DOHH2 (cell line): ENCODE results near the gene VAPA.

Experiments used
- H3F3A ChIP-seq: fragments of 200-600 bp; sonication (generic), shearing (Covaris generic); 2 replicates; pipeline ENCODE4 v1.6.0; 2016; ENCODE audit warnings: antibody characterized with exemption, mild to moderate bottlenecking; ENCODE audit not compliant: control insufficient read depth, insufficient read depth
- H3K27ac ChIP-seq: fragments of 200-600 bp; sonication (generic); 2 replicates; pipeline ENCODE4 v1.5.1; 2014; ENCODE audit warnings: low read depth, mild to moderate bottlenecking, low read length, moderate library complexity
- H3K27me3 ChIP-seq: fragments of 200-600 bp; sonication (generic); 2 replicates; pipeline ENCODE4 v1.6.1; 2014; ENCODE audit warnings: mild to moderate bottlenecking, low read length, mixed read lengths; ENCODE audit not compliant: control insufficient read depth
- H3K36me3 ChIP-seq: fragments of 200-600 bp; sonication (generic); 2 replicates; pipeline ENCODE4 v1.6.1; 2014; ENCODE audit warnings: mild to moderate bottlenecking, low read length, moderate library complexity, mixed read lengths; ENCODE audit not compliant: control insufficient read depth
- H3K4me1 ChIP-seq: fragments of 200-600 bp; sonication (generic); 2 replicates; pipeline ENCODE4 v1.6.1; 2014; ENCODE audit warnings: mild to moderate bottlenecking, low read length, mixed read lengths; ENCODE audit not compliant: control insufficient read depth
- H3K4me2 ChIP-seq: fragments of 200-600 bp; sonication (generic); 2 replicates; pipeline ENCODE4 v1.6.0; 2014; ENCODE audit warnings: mild to moderate bottlenecking, low read length, moderate library complexity
- H3K4me3 ChIP-seq: fragments of 200-600 bp; sonication (generic); 2 replicates; pipeline ENCODE4 v1.5.1; 2014; ENCODE audit warnings: mild to moderate bottlenecking, low read length, mixed read lengths
- H3K79me2 ChIP-seq: fragments of 200-600 bp; sonication (generic); 2 replicates; pipeline ENCODE4 v1.6.1; 2014; ENCODE audit warnings: mild to moderate bottlenecking, low read length, mixed read lengths; ENCODE audit not compliant: control insufficient read depth
- H3K9me2 ChIP-seq: fragments of 200-600 bp; sonication (generic); replicated peaks from 2 replicates; pipeline ENCODE4 v1.6.1; 2014; ENCODE audit warnings: mild to moderate bottlenecking, low read length, mixed read lengths; ENCODE audit not compliant: control insufficient read depth
- H3K9me3 ChIP-seq: fragments of 200-600 bp; sonication (generic); 2 replicates; pipeline ENCODE4 v1.6.1; 2014; ENCODE audit warnings: antibody characterized with exemption, low read length, mixed read lengths; ENCODE audit not compliant: control insufficient read depth, insufficient read depth
- H4K20me1 ChIP-seq: fragments of 200-600 bp; sonication (generic); 2 replicates; pipeline ENCODE4 v1.6.0; 2014; ENCODE audit warnings: low read depth, mild to moderate bottlenecking, antibody characterized with exemption, low read length, moderate library complexity; ENCODE audit not compliant: control insufficient read depth, insufficient read depth
- EZH2phosphoT487 ChIP-seq: fragments of 200-600 bp; sonication (generic); IDR thresholded peaks from 2 replicates; pipeline ENCODE4 v1.6.1; 2017; ENCODE audit warnings: borderline replicate concordance, mild to moderate bottlenecking, antibody characterized with exemption, low read length, moderate library complexity, mixed read lengths
- TF ChIP-seq, protein P1 (sequence below): fragments of 200-600 bp; sonication (generic); IDR thresholded peaks from one replicate; pipeline ENCODE4 v1.5.1; 2014; ENCODE audit warnings: antibody characterized with exemption, mild to moderate bottlenecking, low read depth, low read length; ENCODE audit not compliant: poor library complexity, severe bottlenecking

The VAPA gene

DNA sequence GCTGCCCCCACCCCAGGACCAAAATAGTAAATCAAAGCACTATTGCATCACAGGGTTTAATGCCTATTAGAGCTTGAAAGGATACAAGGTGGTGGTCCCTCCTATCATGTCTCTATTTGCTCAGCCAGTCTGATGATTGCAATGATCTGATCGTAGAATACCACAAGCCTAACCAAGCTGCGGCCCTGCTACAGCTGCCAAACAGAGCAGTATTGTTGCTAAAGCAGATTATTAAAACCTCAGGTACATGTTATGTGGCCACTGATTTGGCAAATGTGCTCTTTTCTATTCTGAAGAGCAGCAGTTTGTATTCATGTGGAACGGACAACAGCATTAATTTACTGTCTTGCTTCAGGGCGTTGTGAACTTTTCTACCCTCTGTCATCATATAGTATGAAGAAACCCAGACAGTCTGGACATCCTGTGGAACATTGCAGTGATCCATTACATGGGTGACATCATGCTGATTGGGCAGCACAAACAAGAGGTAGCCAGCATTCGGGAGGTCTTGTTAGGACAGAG lies 8.4 kb upstream of the VAPA start:
- H4K20me1 ChIP-seq = no peaks in the 10 kb centered on the region
- H3K79me2 ChIP-seq = no peaks in the 10 kb centered on the region
- TF ChIP-seq, protein P1, sequence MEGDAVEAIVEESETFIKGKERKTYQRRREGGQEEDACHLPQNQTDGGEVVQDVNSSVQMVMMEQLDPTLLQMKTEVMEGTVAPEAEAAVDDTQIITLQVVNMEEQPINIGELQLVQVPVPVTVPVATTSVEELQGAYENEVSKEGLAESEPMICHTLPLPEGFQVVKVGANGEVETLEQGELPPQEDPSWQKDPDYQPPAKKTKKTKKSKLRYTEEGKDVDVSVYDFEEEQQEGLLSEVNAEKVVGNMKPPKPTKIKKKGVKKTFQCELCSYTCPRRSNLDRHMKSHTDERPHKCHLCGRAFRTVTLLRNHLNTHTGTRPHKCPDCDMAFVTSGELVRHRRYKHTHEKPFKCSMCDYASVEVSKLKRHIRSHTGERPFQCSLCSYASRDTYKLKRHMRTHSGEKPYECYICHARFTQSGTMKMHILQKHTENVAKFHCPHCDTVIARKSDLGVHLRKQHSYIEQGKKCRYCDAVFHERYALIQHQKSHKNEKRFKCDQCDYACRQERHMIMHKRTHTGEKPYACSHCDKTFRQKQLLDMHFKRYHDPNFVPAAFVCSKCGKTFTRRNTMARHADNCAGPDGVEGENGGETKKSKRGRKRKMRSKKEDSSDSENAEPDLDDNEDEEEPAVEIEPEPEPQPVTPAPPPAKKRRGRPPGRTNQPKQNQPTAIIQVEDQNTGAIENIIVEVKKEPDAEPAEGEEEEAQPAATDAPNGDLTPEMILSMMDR = no peak
- no peak for TF ChIP-seq EZH2phosphoT487
- no peaks in the 10 kb centered on the region for H3K9me3 ChIP-seq
- peaks cover 5% of the 10 kb centered on the region; the same call in 1 of the 2 replicates for H3K27me3 ChIP-seq
- no peak overlapping the region for H3K4me3 ChIP-seq
- H3K4me2 ChIP-seq = no peak overlapping the region
- no peaks in the 10 kb centered on the region for H3F3A ChIP-seq
- no peaks in the 10 kb centered on the region for H3K9me2 ChIP-seq
- H3K27ac ChIP-seq = no peak overlapping the region
- H3K36me3 ChIP-seq = no peaks in the 10 kb centered on the region
- no peaks in the 10 kb centered on the region for H3K4me1 ChIP-seq

DNA sequence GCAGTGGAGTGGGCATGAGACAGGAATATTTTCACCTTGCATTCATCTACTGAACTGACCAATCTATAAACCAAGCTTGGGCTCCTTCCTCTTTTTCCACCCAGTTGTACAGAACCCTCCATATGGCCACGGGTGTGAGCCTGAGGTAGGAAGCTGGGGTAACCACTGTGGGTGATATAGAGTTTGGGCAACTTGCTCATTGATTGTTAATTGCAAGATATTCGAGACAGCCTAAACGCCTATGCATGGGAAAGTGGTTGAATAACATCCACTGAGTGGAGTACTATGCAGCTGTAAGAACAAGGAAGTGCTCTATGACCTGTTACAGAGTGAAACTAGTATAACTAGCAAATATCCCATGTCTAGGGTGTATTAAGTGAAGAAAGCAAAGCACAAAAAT lies 7.3 kb upstream of the VAPA start:
- H3K4me2 ChIP-seq = no peak overlapping the region
- H3K27me3 ChIP-seq = peaks cover 9% of the 10 kb centered on the region; the same call in 1 of the 2 replicates
- H3K9me3 ChIP-seq = no peaks in the 10 kb centered on the region

DNA sequence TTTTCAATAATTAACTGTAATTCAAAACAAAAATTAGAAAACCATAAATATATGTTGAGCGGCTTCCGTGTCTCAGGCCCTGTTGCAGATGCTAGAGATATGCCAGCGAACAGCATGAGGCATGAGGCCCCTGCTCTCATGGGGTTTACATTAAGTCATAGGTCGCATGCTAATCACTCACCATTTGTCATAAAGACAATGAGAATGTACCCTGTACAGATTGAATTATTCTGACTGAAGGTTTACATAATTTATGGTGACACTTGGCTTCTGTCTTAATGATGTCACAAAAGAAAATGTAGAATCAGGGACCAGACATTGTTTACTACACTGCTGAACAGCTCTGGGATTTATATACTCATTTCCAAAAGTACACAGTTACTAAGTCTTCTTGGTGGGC lies 5.9 kb upstream of the VAPA start:
- Histone ChIP-seq H3K36me3 (no peaks in the 10 kb centered on the region), H3K27ac (no peak overlapping the region), H3K27me3 (peaks cover 9% of the 10 kb centered on the region; the same call in 1 of the 2 replicates), H3K79me2 (no peaks in the 10 kb centered on the region), H3K4me2 (no peak overlapping the region), H3K9me3 (peaks cover 5% of the 10 kb centered on the region), H3K4me1 (peaks cover 2% of the 10 kb centered on the region), H4K20me1 (no peaks in the 10 kb centered on the region), H3F3A (no peaks in the 10 kb centered on the region), H3K4me3 (no peak overlapping the region), H3K9me2 (no peaks in the 10 kb centered on the region)
- no peak for TF ChIP-seq EZH2phosphoT487
- TF ChIP-seq, protein P1 = no peak

More for the DNA sequence above, 7.3 kb upstream of the VAPA start:
- Histone ChIP-seq H3K36me3 (no peaks in the 10 kb centered on the region), H3K79me2 (no peaks in the 10 kb centered on the region), H3K27ac (no peak overlapping the region), H3F3A (no peaks in the 10 kb centered on the region), H3K9me2 (no peaks in the 10 kb centered on the region), H4K20me1 (no peaks in the 10 kb centered on the region), H3K4me1 (no peaks in the 10 kb centered on the region), H3K4me3 (no peak overlapping the region)
- TF ChIP-seq, protein P1 = no peak
- TF ChIP-seq EZH2phosphoT487 = no peak
